T-helper 22 cell (primary cell): ENCODE data around the gene OR8B4.
"Not testable (repeated sequence)": the region's sequence is repeated elsewhere in the genome, so short reads cannot be mapped to it uniquely, and the experiment has no call there.

Experiments used
- DNase-seq: peaks from one replicate; pipeline ENCODE4 v3.0.0-alpha.2; 2020; ENCODE audit warnings: low read depth

OR8B4 gene, protein sequence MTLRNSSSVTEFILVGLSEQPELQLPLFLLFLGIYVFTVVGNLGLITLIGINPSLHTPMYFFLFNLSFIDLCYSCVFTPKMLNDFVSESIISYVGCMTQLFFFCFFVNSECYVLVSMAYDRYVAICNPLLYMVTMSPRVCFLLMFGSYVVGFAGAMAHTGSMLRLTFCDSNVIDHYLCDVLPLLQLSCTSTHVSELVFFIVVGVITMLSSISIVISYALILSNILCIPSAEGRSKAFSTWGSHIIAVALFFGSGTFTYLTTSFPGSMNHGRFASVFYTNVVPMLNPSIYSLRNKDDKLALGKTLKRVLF

DNA sequence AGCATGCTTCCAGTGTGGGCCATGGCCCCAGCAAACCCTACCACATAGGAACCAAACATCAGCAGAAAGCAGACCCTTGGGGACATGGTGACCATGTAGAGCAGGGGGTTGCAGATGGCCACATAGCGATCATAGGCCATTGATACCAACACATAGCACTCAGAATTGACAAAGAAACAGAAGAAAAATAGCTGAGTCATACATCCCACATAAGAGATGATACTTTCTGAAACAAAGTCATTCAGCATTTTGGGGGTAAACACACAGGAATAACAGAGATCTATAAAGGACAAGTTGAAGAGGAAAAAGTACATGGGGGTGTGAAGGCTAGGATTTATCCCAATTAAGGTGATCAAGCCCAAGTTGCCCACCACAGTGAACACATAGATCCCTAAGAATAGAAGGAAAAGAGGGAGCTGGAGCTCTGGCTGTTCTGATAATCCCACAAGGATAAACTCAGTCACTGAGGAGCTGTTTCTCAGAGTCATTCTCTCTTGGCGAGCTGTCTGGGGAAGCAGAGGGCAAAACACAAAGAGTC lies at the start of gene OR8B4:
OR8B4 (minus strand) TSS at position 488 of the 538 bp plus-strand sequence; CDS start at position 488, 0 bp downstream.
- DNase-seq: no peak

DNA sequence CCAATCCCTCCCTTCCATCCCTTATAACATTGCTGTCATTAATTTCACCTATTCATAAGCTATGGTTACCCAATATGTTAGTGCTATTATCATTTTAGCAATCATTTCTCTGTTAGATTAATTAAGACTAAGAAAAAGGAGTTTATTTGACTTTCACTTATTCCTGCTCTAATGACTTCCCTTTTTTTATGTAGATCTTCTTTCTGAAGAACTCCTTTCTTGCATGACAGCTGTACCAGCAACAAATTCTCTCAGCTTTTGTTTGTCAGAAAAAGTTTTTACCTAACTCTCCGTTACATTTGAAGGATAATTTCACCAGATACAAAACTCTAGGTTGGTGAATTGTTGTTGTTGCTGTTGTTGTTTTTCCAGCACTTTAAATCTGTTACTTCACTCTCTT lies 49.4 kb upstream of the OR8B4 start:
- no peak for DNase-seq

DNA sequence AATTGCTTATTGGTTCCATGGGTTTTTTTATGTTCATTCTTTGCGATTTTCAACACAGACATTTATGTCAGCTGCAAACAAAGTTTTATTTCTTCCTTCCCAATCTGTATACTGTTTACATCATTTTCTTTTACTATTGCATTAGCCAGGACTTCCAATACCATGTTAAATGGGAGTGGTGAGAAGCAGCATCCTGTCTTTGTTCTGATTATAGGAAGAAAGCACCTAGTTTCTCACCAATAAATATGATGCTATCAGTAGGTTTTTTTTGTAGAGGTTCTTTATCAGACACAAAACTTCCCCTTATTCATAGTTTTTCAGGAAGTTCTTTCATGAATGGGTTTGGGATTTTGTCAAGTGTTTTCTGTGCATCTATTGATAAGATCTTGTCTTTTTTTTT lies 48.8 kb upstream of the OR8B4 start:
- DNase-seq: no peak

DNA sequence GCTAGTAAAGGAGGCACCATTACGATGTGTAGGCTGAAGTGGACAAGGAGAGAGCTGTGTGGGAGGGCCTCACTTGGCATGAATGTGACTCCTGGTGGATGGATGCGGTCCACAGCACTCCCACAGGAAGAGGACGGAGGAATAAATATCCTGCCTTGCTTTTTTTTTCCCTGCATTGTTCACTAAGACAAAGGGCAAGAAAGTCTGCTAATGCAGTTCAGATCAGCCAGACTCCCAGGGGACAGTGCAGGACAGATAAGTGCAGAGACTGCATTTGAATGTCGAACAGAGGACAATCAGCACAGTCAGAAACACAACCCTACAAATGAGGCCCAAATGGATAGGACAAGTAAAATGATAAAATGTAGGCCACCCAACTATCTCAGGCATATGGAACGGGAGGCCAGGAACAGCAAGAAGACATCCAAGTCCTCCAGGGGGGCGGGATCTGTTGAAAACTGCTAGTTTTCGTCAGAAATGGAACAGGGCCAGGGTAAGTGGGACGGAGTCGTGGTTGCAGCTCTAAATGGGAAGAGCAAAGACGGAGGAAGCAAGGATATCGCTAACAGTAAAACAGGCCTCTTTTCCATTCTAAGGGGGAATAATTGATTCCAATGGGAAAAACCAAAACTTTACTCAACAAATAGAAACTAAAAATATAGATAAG lies 46.0 kb upstream of the OR8B4 start:
- DNase-seq: no peak

DNA sequence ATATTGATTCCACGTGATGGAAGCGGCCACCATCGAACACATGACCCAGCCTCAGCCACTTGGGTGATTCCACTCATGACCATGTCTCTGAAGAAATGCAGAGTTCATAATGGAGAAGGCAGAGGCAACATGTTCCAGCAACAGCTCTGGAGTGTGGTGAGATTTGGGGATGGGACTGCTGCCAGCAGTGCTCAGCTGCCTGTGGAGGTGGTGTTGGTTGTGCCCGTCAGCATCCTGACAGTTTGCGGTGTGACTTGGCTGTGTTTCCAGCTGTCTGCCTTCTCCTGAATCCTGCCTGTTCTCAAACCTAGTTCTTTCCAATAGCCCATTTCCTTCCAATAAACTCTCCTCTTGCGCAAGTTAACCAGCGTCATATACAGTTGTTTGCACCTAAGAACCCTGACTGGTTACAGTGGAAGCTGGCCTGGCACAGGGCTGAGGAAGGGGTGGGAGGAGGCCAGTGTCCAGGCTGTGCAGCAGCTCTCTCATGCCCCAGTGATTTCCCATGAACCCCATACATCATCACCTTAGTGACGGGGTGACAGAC lies 42.8 kb upstream of the OR8B4 start:
- DNase-seq: no peak

DNA sequence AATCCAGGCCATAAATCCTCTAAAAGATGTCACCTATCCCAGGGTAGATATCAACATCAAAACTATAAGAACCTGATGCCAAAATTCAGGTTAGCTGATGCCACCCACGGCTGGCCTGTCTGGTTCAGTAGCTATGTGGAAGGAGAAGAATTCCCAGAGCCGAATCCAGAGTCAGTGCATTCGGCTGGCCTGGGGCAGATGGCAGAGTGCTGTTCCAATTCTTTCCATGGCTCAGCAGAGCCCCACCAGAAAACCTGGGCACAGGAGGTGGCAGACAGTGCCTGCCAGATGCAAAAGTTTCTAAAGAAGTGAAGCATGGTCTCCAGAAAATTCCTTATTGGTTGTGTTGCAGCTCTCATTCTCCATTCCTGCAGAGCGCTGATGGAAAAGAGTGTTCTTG lies 40.7 kb upstream of the OR8B4 start:
- DNase-seq: no peak

DNA sequence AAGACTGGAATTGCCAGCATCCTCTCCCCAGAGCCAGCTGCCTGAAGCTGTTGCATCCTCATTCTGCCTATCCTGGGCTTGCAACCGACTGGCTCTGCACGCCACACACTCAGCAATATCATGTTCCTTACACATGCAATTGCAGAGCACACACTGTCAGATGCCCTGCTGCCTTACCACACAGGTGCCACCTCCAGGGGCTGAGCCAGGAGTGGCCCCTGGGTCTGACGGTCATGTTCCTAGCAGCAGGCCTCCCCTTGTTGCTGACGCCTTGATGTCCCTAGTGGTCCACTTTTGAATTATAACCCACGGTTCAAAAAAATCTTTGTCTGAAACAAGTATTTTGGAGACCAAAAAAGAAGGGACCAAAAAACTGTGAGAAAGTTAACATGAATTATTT lies 39.3 kb upstream of the OR8B4 start:
- no peak for DNase-seq

DNA sequence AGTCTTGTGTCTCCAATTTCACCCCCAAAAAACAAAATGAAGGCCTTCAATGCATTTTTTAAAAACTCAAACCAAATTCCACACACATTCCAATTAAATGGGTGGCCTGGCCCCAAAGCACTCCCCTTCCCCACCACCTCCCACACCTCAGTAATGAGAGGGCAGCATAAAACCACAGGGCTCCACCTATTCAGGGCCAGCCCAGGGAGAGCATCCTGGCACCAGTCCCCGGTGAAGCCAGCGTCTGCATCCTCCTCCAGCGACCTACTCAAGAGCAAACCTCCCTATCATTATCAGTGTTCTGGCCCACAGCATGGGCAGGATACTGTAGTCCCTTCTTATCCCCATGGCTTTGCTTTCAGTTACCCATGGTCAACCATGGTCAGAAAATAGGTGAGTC lies 38.7 kb upstream of the OR8B4 start:
- DNase-seq: no peak

DNA sequence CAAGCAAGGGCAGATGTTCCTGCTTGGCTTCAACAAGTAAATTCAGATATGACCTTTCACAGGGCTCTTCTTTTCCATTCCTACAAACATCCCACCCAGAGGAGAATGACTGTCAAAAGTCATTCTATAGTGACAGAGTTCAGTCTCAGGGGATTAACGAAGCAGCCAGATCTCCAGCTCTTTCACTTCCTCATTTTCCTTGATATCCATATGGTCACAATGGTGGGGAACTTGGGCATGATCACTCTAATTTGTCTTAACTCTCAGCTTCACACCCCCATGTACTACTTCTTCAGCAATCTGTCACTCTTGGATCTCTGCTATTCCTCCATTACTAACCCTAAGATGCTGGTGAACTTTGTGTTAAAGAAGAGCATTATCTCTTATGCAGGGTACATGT lies 35.8 kb upstream of the OR8B4 start:
- no peak for DNase-seq

DNA sequence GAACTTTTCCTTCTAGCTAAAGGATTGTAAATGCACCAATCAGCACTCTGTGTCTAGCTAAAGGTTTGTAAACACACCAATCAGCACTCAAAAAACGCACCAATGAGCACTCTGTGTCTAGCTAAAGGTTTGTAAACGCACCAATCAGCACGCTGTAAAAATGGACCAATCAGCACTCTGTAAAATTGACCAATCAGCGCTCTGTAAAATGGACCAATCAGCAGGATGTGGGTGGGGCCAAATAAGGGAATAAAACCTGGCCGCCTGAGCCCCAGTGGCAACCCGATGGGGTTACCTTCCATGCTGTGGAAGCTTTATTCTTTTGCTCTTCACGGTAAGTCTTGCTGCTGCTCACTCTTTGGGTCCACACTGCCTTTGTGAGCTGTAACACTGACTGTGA lies 34.7 kb upstream of the OR8B4 start:
- not testable (repeated sequence) for DNase-seq

DNA sequence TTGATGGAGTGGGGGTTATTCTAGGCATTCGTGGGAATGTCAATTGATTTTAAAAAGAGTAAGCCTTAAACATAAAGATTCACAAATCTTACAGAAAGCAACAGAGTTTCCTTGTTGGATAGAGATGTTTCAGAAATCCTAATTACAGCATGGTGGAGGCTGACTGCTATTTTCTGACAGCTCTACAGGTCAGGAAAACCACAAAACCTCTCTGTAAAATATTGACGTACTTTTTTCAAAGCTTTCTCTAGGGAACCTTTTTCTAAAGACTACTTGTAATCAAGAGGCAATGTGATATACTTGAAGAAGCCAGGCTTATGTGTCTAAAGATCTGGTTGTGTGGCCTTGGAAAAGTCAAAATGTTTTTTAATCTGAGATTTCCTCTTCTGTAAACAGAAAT lies 29.9 kb upstream of the OR8B4 start:
- no peak for DNase-seq

DNA sequence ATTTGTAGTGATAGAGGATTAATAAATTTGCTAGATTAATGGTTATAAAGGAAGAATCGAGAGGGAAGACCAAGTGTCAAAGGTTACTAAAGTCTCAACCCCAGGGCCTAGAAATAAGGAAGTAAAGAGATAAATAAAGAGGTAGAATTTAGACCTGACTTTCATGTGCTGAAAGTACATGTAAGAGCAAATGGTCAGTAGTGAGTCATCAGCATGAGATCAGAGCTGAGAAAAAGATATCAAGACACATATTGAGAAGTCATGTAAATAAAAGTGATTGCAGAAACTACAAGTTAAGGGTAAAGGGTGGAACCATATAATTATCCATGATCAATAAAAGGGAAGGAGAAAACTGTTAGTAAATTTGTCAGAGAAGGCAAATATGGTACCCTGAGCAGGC lies 22.2 kb upstream of the OR8B4 start:
- no peak for DNase-seq

DNA sequence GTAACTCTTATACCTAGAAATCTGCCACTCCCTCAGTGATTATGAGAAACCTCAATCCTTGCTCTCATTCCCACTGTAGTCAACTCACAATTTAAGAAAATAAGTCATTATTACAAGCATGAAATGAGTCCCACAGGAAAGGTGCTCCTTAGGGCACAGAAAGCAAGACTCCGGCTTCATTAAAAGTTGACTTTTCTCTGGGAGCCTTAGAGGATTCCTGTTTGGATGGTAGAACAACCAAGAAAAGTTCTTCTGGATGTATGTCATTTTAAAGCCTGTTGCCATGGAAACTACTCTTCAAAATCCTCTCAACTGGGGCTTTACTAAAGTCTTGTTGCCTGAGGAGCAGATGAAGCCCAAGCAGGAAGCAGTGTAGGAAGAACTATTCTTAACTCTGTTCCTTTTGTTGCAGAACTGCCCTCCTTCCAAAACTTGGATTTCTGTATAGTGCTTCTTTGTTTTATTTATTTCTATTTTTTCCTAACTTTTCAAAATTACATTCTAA lies 21.0 kb upstream of the OR8B4 start, which contains the start of gene OR8B8:
OR8B8 (minus strand) TSS at position 51 of the 505 bp plus-strand sequence. CDS start 4,611 bp downstream, outside the sequence.
- no peak for DNase-seq

DNA sequence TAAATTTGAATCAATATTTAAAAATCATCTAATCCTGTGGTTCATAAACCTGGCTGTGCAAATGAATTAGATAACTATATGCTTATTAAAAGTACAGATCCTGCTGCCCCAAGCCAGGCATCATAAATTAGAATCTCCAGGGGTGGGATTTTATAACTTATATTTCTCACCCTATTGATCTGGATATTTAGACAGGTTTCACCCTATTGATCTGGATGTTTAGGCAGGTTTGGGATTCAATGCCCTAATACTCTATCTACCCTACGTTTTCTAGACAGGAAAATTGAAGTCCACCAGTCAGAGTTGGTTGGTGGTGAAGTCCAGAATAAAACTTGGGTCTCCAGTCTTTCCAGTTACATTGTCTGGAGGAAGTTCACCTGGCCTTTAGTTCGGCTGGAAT lies 18.2 kb upstream of the OR8B4 start:
- DNase-seq: no peak

DNA sequence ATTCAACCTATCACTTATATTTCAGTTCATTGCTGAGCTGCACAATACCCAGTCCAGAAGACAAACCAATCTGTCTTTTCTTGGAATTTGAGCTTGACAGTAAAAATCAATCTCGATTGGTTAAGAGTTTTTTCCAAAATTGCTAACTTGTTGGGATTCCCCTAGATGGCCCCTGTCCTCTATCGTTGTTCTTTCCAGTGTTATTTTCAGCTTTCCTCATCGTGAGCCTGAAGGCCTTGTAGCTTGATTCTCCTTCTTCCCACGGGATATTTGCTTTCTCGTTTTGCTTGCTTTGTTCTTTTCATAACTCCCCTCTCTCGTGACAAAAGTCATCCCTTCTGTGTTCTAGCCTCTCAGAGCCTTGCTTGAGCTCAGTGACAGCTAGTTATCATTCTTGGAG lies 17.8 kb upstream of the OR8B4 start:
- no peak for DNase-seq

DNA sequence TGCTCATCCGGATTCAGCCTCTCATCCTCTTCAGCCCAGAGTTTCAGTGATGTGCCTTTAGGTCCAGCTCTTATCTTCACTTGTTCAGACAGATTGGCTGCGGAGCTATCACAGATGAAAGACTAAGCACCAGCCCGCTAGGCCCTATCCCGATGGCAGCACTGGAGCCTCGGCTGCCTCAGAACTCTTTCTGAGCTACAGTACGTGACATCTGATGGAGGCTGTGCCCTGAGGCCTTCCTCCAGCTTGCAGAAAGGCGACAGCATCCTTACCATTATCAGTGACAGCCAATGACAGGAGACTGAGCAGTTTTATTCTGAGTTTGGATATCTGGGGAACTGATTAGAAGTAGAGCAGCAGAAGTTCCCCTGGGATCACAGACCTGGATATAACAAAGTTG lies 16.8 kb upstream of the OR8B4 start:
- DNase-seq: no peak

DNA sequence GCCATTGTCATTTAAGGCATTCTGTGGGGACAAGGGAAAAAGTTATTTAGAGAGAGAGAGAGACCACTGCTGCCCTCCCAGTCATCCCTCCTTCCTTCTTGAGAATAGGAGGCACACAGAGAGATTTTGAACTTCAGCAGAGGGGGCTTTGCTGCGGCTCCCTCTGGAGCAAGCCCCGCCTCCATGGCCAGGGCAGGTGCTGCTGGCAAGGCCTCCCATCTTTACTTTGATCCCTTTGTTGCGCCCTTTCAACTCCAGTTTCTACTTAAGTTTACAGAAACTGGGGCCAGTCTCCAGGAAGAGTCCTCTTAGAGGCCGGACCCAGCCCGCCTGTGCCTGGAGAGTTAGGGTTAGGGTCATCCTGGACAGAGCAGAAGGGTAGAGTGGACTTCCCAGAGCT lies 16.4 kb upstream of the OR8B4 start:
- DNase-seq: no peak

DNA sequence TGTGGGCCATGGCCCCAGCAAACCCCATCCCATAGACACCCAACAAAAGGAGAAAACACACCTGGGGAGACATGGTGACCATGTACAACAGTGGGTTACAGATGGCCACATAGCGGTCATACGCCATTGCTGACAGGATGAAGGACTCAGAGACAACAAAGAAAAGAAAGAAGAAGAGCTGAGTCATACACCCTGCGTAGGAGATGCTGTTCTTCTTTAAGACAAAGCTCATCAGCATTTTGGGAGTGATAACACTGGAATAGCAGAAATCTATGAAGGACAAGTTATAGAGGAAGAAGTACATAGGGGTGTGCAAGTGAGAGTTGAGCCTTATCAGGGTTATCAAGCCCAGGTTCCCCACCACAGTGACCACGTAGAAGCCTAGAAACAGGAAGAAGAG lies 15.9 kb upstream of the OR8B4 start:
- DNase-seq: no peak

DNA sequence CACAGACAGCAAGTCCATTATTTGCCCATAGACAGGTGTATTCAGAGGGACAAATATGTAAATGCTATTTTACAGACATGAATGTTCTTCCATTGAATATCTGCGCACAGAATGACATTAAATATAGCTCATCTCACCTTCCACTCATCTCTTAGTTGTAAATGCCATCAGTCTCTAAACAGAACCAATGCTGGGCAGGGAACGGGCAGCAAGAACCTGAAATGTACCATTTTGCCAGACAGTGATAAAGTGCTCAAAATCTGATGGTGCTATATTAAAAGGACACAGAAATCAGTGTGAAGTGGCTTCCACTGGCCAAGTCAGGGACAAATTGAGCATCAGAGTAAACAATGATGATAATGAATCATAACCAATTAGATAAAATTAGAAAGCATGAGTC lies 10.0 kb upstream of the OR8B4 start:
- DNase-seq: no peak

DNA sequence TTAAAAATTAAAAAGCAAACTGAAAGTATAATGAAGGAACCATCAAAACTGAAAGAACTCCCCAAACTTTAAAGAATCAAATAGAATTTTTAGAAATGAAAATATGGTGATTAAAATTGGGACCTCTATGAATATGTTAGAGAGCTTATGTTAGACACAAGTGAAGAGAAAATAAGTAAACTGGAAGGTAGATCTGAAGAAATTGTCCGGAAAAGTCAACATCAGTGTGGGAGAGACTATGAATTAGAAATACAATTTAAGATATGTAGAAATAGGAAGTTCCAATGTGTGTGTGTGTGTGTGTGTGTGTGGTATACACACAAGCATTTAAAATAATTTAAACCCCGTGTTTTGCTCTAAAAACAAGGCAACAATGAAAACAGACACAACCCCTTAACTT lies 4.9 kb upstream of the OR8B4 start:
- no peak for DNase-seq

DNA sequence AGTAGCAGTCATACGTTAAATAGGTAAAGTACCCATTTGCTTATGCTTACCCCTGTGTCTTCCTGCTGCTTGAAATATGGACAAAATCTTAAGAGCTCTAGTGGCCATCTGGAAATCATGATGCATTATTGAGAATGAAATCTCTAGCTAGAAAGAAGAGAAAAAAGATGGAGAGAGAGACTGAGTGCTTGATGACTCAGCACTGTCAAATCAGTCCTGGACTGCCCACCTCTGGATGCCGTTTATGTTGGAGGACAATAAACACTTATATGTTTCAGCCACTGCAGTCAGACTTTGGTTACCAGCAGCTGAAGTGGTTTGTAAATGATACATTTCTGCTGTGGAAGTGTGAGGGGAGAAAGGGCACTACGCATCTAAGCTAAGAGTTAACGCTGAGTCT lies 3.6 kb downstream of the OR8B4 start:
- DNase-seq: no peak

DNA sequence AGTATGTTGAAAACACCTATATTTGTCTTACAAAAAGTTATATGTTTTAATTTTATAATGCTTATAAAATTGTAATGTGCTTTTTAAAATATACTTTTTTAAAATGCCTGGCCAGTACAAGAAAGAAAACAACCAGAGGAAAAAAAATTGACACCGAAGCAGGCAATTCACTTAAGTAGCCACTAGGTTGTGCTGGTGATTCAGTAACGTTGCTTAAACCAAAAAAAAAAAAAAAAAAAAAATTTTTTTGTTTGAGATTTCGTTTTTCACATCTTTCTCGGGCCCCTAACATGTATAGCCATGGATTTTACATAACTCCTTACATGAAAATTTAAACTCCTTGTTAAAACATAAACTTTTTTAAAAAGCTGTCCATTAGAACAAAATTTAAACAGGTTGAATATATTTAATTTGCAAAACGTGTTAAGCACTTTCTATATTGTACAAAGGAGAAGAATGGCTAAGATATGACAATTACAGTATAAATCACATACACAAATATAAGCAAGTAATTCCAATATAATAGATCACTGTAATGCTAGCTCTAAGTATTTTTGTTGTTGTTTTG lies 9.2 kb downstream of the OR8B4 start:
- DNase-seq: no peak

DNA sequence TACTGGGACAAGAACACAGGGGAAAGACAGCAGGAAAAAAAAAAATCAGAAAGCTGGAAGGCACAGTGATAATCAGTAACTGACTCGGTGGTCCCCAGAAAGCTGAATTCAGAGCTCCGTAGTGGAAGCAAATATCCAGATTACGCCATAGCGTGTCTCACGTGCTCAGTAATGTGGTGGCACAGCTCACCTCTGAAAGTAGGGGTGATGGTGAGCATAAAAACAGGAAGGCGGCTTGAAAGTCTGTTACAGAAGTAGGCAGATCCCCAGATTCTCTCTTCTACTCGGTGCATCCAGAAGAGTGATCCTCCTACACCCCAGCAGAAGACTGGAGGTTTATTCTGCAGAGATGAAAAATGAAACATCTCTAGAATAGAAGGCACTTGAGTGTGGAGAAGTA lies 14.8 kb downstream of the OR8B4 start:
- no peak for DNase-seq
